NCI-H82 (cell line): ENCODE measurements around the gene PPP2R3B.
"Not testable (repeated sequence)": the region's sequence is repeated elsewhere in the genome, so short reads cannot be mapped to it uniquely, and the experiment has no call there.

ENCODE experiments used
- DNase-seq: peaks from one replicate; lab custom pipeline; 2025; lab: John Stamatoyannopoulos, UW

Gene PPP2R3B

DNA sequence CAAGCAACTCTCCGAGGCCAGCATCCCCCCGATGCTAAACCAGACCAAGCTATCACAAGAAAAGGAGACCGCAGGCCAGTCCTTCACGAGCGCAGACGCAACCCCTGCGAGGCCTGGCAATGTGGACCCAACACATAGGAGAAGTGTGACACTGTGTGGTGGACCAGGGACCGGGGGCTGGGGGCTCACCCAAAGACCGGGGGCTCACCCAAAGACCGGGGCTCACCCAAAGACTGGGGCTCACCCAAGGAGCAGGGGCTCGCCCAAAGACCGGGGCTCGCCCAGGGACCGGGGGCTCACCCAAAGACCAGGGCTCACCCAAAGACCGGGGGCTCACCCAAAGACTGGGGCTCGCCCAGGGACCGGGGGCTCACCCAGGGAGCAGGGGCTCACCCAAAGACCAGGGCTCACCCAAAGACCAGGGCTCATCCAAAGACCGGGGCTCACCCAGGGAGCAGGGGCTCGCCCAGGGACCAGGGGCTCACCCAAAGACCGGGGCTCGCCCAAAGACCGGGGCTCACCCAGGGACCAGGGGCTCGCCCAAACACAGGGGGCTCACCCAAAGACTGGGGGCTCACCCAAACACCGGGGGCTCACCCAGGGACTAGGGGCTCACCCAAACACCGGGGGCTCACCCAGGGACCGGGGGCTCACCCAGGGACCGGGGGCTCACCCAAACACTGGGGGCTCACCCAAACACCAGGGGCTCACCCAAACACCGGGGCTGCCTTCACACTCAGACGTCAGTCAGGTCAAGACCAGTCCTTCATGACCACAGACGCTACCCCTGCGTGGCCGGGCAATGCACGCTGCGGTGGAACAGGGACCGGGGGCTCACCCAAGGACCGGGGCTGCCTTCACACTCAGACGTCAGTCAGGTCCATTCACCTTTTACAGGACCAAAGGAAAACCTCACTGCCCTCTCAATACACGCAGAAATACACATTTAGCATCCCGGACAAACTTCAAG, 32.9 kb downstream of the PPP2R3B start:
- DNase-seq, result no peak

DNA sequence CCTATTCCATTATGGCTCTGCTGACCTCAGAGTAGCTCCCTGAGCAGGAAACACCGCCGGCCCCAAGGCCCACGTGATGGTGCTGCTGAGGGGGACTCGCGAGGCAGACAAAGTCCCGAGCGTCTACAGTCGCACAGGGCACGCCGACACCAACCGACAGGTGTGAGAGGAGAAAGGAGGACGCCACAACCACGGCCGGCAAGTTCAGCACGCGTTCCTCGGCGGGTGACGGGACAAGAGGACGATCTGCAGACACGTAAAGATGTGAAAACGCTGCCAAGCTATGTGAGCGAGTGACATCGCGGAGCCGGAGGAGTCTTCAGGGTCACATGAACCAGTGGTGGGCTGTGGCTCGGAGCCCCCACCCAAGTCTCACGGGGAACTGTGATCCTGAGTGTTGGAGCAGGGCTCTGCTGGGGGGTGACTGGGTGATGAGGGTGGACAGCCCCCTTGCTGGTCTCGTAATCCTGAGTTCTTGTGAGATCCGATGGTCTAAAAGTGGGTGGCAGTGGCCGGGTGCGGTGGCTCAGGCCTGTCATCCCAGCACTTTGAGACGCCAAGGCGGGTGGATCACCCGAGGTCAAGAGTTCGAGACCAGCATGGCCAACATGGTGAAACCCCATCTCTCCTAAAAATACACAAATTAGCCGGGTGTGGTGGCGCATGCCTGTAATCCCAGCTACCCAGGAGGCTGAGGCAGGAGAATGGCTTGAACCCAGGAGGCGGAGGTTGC, 34.0 kb downstream of the PPP2R3B start:
- DNase-seq, result no peak

DNA sequence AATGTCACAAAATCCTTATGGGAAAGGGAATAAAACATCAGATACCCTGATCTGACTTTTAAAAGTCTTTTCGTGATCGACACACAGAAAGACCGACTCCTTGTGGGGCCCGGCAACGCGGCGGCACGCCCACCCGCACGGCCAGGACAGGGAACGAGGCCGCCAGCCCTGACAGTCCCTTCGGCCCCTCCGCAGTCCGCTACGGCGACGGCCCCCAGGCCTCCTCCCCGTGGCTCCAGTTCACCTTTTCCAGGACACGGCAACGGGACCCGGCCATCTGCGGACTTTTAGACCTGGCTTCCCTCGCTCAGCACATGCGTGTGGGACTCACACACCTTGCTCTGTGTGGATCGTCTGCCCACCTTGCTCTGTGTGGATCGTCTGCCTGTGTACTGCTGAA, 34.5 kb downstream of the PPP2R3B start:
- no peak for DNase-seq

DNA sequence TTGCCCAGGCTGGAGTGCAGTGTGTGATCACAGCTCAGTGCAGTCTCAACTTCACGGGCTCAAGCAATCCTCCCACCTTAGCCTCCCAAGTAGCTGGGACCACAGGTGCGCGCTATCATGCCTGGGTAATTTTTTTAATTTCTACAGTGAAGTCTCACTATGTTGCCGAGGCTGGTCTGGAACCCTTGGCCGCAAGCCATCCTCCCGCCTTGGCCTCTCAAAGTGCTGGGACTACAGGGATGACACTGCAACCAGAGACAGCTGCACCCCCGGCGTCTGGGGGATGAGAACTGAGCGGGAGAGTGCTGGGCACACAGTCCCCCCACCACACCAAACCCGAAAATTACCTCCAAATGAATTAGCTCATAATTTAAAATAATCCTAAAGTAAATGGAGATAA, 35.0 kb downstream of the PPP2R3B start:
- no peak for DNase-seq

DNA sequence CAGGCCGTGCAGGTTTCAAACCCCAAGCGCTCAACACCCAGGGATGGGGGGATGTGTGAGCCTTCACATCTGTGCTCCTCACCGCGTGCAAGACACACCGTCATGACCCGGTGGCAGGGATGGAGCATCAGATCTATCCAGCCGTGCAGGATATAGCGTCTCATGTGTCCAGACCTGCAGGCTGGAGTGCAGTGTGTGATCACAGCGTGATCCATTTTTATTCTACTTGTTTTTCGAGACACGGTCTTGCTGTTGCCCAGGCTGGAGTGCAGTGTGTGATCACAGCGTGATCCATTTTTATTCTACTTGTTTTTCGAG, 35.4 kb downstream of the PPP2R3B start:
- not testable (repeated sequence) for DNase-seq

DNA sequence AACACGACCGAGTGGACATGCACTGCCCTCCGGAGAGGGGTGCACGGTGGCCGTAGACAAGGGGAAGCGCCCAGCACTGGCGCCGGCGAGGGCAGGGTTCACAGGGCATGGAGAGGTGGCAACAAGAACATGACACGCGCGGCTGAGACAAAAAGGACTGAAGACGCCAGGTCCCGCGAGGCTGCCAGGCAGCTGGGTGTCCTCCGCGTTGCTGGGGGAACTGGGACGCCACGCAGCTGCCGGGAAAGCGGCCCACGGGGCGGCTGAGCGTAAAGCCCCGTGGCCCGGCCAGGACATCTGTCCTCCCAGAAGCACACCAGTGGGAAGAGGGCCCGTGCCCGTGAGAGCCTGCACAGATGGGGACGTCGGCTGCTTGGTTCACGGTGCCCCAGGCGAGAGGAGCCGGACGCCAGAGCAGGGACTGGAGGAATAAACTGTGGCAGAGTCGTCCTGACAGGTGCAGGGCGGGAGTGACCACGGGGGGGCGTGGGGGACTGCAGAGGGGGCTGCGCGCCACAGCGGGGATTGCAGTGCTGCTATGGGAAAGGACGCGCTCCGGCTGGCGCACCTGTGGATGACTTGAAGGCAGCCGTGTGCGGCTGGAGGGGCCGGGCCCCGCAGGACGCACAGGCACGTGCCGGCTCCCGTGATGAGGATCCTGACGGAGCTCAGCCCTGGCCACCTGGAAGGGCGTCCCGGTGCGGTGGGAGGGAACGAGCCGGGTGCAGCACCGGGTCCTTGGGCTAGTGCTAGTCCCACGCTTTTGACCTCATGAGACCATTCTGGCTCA, 36.0 kb downstream of the PPP2R3B start:
- no peak for DNase-seq

DNA sequence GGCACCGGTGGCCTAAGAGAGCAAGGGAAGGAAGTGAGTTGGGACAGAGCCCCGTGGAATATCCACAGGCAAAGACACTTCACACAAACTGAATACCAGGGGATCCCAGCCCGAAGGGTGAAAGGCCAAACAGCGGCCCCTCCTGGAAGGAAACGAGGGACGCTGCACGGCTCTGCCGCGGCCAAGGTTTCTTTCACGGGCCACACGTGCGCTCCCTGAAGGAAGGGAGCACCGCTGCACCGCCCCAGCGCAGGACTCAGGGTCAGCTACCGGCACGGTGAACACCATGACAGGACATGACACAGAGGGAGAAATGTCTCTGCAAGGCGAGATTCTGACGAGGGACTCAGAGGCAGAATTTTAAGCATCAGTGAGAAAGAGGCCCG, 36.6 kb downstream of the PPP2R3B start:
- no peak for DNase-seq

DNA sequence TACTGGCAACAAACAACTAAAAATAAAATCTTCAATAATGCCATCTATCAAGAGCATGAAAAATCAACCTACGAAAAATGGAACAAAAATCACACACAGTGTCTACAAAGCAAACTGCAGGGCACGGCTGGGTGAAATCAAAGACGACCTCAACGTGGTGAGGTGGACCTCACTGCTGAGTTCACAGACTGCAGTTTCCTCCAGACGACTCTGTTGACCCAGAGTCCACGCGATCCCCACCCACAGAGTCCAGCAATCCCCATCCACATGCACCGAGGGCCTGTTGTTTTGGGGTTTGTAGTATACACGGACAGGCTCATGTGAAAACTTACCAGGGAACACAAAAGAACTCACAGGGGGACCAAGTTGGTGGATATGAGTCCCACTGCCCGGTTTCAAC, 37.0 kb downstream of the PPP2R3B start:
- DNase-seq, result no peak

DNA sequence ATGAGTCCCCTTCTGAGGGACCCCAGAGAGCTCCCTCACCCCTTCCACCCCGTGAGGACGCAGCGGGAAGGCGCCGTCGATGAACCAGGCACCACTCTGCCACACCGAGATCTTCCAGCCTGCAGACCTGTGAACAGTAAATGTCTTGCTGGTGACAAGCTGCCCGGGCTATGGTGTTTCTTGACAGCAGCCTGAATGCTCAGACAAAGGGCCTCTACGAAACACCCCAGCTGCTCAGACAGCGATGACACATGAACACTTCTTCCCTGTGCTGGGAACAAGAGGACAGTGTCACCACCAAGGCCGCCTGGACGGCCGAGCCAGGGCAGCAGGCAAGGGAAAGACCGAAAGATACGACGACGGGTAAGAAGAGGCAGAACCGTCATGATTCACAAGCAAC, 37.5 kb downstream of the PPP2R3B start:
- DNase-seq, result no peak

DNA sequence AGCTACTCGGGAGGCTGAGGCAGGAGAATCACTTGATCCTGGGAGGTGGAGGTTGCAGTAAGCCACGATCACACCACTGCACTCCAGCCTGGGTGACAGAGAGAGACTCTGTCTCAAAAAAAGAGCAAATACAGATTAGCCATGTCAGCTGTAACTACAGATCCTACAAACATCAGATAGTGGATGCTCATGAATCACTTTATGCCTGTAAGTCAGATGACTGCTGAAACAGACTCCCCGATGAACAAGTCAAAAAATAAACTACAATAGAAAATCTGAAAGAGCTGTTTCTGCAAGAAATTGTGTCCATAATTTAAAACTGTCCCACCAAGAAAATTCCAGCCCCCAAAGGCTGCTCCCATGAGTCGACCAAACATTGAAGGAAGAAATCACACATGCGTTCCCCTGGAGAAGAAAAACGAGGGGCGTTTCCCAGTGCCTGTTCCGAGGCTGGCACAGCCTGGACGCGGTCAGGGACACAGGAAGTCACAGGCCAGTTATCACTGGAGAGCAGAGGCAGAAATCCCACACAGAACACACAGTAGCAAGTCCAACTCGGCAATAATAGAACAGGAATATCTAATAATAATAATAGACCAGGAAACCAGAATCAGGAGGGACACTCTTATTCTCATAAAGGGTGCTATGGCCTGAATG, 38.1 kb downstream of the PPP2R3B start:
- DNase-seq, result no peak

DNA sequence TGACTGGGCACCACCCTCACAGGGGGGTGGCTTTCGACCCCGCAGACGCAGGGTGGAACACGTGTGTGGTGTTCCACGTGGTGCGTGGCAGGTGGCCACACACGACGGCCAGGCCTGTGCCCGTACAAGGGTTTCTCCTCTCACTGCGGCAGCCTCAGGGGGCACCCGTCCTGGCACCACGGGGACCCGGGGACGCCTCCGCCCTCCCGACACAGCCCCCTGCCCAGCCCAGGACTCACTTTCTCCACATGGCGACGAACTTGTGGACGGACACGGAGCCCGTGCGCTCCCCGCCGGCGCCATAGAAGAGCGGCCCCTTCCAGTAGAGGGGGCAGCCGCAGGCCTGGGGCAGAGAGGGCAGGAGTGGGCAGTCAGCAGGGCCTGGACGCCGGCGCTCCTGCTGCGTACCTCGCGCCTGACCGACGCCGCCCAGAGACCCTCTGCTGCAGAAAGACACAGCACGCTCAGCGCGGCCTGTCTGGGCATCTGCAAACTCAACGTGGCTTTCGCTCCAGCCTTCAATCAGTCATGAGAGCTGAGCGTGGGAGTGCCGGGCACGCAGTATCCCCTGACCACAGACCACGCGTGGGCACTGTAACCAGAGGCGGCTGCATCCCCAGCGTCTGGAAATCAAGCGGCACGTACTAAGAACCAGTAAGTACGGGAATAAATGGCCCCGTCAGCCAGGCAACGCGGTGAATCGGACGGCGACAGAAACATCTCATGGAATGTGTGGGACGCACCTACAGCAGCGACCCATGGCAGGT, 39.2 kb downstream of the PPP2R3B start:
- no peak for DNase-seq

DNA sequence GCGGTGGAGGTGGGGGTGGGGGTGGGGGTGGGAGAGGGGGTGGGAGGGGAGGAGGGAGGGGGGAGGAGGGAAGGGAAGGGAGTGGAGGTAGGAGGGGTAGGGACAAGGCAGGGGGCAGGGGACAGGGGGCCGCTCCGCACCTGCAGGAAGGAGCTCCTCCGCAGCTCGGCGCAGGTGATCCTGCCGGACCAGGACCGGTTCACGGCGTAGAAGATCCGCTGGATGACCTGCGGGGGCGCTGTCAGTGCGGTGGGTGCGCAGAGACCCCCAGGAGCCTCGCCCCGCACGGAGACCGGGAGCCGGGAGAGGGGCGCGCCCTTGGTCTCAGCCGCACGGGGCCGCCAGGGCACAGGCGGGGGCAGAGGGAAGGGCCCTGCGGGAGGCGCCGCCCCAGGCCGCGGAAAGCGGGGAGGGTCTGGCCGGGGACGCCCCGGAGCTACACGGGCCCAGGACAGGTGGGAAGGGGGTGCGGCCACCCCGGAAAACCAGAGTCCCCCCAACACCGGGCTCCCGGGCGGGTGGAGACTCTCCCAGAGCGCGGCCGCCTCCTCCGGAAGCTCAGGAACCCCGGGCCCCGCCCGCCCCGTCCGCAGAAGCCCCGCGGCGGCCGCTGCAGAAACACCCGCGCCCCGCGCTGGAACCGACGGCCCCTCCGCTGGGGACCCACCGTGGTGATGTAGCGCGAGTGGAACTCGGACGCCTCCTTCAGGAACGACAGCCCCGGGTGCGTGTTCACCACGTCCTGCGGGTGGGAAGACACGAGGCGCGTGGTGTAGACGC, 40.5 kb downstream of the PPP2R3B start:
- no peak for DNase-seq

DNA sequence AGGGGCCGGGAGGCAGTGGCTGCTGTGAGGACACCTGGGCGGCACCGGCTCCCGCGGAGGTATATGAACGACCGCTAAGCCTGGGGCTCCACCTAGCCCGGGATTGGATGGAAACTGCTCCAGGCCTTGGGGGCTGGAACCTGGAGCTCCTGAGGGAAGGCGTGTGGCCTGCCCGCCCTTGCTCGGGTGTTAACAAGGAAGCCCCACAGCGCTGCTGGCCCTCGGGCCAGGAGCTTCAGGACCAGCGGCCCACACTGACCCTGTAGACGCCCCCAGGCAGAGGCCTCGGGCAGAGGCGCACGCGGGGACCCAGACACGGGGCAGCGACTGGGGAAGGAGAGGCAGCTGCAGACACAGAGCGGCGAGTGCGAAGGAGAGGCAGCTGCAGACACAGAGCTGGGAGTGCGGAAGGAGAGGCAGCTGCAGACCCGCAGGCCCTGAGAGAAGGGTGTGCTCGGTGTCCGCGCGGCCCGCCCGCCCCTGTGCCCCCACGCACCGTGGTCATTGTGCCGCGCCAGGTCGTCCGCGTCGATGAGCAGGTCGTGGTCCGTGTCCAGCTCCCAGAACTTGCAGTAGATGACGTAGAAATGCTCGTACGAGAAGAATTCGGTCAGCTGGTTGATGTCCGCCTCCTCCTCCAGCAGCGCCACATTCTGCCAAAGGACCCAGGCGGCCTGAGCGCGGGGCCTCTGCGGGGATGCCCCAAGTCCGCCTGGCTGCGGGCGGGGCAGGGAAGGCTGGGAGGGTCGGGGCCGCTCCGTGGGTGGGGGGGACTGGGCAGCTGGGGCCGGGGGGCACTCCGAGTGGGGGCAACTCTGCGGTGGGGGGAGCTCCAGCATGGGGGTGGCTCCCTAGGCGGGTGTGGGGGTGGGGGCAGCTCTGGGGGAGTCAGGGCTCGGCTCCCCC, 41.4 kb downstream of the PPP2R3B start:
- DNase-seq, result no peak

DNA sequence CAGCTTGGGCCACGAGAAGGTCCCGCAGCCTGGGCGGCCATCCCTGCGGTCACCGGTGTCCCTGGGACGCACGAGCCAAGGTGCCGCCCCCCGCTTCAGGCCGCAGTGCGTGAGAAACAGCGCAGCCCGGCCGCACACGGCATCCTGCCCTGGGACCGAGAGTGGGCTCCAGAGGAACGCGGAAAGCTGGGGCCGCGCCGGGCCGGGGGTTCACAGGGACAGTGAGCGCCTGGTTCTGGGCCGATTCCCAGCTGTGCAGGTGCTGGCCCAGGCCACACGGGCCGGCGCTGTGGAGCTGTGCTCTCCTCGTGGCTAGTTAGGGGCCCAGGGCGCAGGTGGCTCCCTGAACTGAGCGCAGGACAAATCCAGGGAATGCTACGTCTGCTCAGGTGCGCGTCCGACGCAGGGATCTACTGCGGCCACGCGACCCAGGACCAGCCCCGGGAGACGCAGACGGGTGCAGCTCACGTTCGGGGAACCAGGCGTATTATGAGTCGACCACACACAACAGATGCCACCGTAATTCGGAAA, 42.3 kb downstream of the PPP2R3B start:
- DNase-seq, result no peak

DNA sequence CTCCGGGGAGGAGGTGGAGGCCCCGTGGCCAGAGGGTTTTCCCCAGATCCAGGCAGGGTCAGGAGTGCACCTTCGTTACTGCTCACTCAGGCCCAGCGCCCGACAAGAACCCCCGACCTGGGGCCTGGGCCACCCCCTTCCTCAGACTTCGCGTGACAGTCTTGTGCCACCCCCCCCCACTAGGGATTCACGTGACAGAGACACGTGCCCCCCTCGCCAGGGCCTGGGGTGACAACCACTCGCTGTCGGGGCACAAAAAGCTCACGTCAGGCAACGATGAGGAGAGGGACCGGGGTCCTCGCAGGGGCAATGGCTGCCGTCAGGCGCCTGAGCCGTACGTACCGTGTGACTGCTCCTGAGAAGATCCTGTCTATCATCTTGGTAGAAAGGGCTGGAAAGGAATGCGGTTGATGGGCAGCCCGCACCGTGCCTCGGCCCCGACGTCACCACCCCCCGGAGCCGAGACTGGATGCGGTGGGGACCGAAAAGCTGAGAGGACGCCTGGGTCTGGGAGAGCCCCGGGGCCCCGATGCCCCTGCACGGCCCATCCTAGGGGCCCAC, 45.1 kb downstream of the PPP2R3B start:
- DNase-seq, result no peak

DNA sequence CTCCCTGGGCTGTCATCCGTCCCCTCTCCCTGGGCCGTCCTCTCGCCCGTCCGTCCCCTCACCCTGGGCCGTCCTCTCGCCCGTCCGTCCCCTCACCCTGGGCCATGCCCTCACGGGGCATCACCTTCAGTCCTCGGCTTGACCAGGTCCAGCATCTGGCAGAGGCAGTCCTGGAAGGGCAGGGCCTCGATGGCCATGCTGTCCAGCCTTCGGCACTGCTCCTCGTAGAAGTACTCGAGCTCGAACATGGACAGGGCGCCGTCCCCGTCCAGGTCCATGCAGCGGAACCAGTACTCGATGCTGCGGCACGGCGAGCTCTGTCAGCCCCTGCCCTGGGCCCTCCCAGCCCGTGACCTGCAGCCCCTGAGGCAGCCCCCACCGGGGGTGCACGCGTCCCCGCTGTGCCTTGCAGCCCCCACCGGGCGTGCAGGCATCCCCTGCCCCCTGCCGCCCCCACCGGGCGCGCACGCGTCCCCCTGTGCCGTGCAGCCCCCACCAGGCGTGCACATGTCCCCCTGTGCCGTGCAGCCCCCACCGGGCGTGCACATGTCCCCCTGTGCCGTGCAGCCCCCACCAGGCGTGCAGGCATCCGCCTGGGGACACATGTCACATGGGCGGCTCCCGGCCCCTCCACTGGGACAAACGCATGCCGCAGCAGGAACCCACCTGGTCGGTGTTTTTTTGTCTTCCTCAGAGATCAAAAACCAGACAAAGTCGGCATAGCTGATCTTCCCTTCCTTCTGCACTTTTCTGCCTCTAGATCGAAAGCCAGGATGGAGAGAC, 45.9 kb downstream of the PPP2R3B start:
- DNase-seq, result no peak

DNA sequence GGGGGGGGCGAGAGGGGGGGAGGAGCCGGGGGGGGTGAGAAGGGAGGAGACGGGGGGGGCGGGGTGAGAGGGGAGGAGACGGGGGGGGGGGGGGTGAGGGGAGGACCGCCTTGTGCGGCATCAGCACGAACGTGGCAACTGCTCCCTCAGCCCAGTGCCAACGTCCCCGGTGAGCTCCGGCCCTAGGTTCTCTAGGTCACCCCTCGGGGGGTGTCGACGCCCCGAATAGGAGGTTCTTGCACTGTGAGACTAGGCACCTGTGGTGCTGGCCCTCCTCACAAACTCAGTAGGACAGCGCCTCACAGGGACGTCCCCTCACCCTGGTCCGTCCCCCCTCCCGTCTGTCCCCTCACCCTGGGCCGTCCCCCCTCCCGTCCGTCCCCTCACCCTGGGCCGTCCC, 46.6 kb downstream of the PPP2R3B start:
- DNase-seq, result no peak

DNA sequence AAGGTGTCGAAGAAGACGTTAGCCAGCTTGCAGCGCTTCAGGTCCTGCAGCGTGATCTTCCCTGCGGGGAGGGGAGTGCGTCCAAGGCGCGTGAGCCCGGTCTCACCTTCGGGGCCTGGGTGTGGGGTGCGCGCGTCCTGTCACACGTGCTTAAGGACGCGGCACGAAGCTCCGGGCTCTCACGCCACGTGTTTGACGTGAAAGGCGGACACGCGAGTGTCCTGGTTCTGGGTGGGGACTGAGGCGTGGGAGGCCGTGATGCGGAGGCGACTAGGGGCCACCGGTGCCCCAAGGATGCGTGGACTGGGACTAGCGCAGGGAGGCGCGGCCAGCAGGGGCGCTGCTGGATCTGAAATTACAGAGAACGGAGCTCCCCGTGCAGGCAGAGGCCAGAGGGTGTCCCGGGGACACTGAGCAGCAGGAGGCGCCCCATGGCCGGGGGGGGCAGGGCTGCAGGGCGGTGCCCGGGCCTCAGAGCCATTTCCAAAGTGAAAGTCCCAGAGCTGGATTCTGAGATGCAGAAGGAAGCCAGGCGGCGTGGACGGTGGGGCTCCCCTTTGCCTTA, 47.8 kb downstream of the PPP2R3B start:
- DNase-seq, result no peak
